Coronary artery (tissue), 2 donors: ENCODE measurements around the gene CMIP.

Experiments
- DNase-seq: peaks from one replicate; pipeline ENCODE4 v3.0.0-alpha.2; 2017; ENCODE audit warnings: low spot score
- H3K27ac ChIP-seq, 2 donors: fragments of 200-600 bp; sonication (generic); one replicate each; pipeline ENCODE4 v1.5.1; 2016 to 2019
- H3K4me3 ChIP-seq: fragments of 200-600 bp; sonication (generic); 2 replicates; pipeline ENCODE4 v1.5.1; 2016; ENCODE audit warnings: mild to moderate bottlenecking, moderate library complexity
- TF ChIP-seq, protein P1 (sequence below): fragments of 200-600 bp; sonication (generic); IDR thresholded peaks from one replicate; pipeline ENCODE4 v1.5.1; 2019; ENCODE audit warnings: antibody characterized with exemption

Gene CMIP

DNA sequence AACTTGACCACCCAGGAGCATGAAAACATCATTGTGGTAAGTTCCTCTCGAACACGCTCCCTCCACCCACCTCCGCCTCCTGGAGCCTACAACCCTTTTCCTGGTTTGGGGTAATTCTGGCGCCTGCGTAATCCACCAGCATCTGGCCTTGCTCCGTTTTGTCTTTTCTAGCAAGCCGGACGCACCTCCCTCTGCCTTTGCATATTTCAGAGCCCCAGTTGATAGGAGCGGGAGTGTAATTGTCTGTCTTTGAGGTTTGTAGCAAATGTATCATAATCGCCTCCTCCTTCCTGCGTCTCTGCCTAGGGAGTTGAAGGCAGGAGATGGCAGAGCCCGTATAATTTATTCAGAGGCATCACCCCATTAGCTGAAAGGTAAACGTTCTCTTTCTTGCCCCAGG, 213.2 kb downstream of the CMIP start:
- no peak for DNase-seq
- no peak overlapping the region for H3K4me3 ChIP-seq
- TF ChIP-seq, protein P1, sequence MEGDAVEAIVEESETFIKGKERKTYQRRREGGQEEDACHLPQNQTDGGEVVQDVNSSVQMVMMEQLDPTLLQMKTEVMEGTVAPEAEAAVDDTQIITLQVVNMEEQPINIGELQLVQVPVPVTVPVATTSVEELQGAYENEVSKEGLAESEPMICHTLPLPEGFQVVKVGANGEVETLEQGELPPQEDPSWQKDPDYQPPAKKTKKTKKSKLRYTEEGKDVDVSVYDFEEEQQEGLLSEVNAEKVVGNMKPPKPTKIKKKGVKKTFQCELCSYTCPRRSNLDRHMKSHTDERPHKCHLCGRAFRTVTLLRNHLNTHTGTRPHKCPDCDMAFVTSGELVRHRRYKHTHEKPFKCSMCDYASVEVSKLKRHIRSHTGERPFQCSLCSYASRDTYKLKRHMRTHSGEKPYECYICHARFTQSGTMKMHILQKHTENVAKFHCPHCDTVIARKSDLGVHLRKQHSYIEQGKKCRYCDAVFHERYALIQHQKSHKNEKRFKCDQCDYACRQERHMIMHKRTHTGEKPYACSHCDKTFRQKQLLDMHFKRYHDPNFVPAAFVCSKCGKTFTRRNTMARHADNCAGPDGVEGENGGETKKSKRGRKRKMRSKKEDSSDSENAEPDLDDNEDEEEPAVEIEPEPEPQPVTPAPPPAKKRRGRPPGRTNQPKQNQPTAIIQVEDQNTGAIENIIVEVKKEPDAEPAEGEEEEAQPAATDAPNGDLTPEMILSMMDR, result no peak
- H3K27ac ChIP-seq, result no peak overlapping the region

DNA sequence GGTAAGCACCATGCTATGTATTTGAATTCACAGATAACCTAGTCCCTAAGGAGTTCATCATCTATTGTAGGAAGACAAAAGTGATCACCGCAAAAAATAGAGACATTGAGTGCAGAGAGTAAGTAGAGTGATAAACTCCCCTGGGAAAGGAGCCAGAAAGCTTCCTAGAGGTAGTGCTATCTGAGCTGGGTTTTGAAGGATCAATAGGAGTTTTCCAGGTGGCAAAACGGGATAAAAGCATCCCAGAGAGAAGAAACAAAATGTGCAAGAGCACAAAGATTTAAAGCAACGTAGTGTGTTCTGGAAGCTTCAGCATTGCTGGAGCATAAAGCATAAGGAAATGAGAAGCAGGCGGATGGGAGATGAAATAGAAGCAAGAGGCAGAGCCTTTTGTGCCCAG, 213.8 kb downstream of the CMIP start:
- DNase-seq, result no peak
- no peak overlapping the region for H3K27ac ChIP-seq
- TF ChIP-seq, protein P1, result no peak
- H3K4me3 ChIP-seq, result no peak overlapping the region

DNA sequence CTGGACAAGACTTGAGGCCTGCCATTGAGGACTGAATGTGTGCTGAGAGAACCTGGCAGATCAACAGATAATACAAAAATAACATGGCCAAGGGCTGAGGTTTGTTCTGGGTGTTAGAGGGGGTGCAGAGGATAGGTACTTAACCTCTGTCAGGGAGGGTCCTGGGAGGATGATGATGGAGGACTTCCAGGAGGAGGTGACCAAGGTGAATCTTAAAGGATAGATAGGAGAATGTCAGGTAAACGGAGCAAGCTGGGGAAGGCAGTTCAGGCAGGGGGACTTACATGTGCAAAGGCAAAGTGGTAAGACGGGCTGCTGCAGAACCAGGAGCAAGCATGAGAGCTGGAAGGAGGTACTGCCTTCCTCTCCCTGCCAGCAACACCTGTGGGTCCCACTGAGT, 214.6 kb downstream of the CMIP start:
- TF ChIP-seq, protein P1, result no peak
- Histone ChIP-seq H3K27ac (no peak overlapping the region), H3K4me3 (no peak overlapping the region)
- DNase-seq, result no peak

DNA sequence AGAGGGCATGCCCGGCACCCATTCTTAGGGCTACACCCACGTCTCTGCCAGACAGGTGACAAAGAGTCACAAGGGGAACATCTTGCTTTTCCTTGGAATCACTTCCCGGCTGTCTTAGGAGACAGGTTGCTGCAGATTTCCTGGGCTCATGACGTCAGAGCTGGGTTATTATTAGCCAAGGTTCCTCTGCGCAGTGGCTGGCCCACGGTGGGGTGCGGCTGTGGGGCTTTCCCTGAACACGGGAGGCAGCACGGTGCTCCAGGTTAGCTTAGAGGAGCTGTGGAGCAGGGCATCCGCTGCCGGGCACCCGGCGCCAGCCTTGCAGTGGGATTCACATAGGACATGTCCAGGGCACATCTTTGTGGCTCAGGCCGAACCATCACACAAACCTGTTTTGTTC, 216.5 kb downstream of the CMIP start:
- Histone ChIP-seq H3K4me3 (no peak overlapping the region), H3K27ac (no peak overlapping the region)
- TF ChIP-seq, protein P1, result no peak
- no peak for DNase-seq

DNA sequence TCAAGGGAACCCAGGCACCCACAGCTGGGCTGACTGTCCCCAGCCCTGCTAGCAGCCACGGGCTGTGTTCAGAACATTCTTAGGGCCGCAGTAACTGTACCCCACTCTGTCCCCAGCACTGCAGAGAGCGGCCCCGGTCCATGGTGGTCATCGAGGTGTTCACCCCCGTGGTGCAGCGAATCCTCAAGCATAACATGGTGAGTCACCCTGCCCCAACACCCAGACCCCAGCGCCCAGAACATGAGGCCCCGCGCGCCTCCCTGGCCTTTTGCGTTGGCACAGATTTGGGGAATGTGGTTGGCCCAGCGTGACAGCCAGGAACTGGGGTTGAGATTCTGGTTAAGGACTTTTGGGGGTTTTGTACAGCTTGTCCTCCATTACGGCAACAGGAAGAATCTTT, 219.5 kb downstream of the CMIP start:
- TF ChIP-seq, protein P1, result no peak
- H3K4me3 ChIP-seq, result no peak overlapping the region
- no peak overlapping the region for H3K27ac ChIP-seq

DNA sequence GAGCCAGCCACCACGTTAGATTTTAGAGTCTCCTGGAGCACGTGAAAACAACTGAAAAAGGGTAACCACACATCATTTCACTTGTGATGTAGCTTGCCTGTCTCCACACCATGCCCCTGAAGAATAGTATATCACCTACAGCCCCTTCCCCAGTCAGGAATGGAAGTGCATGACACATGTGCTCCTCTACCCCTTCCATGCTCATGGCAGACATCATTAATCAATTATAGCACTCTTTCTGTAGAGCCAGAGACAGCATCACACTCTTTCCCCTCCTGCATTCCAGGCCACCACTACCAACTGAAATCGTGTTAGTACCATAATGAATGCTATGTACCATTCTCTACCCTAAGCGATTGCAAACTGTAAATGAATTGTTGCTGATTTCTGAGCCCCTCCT, 221.0 kb downstream of the CMIP start:
- DNase-seq, result no peak

More for the DNA sequence above, 219.5 kb downstream of the CMIP start:
- no peak for DNase-seq

DNA sequence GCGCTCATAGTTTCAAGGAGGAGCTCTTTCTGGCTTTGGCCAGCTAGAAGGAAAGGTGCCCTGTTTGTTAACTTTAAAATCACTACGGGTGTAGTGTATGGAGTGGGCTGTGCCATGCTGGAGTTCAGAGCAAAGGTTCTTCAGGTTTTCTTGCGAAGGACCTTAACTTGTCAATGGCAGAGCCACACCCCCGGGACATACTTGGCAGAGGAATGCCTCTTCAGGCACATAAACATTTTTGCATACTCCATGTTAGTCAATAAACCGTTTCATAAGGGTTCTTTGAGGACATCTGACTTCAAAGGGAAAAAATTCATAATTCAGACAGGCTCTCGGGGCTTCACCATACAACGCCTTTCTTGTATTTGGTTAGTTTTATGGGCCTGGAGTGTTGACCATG, 221.5 kb downstream of the CMIP start:
- TF ChIP-seq, protein P1, result no peak
- Histone ChIP-seq H3K4me3 (no peak overlapping the region), H3K27ac (no peak overlapping the region)
- DNase-seq, result no peak

More for the DNA sequence above, 221.0 kb downstream of the CMIP start:
- no peak overlapping the region for H3K4me3 ChIP-seq
- no peak overlapping the region for H3K27ac ChIP-seq
- TF ChIP-seq, protein P1, result no peak
